Cerebellar nuclear complex (tissue), 1 donor: ENCODE results near the gene STAB2.

Experiments
- DNase-seq, 2 experiments: peaks; one replicate each; lab custom pipeline; 2025; lab: John Stamatoyannopoulos, UW

The STAB2 gene

DNA sequence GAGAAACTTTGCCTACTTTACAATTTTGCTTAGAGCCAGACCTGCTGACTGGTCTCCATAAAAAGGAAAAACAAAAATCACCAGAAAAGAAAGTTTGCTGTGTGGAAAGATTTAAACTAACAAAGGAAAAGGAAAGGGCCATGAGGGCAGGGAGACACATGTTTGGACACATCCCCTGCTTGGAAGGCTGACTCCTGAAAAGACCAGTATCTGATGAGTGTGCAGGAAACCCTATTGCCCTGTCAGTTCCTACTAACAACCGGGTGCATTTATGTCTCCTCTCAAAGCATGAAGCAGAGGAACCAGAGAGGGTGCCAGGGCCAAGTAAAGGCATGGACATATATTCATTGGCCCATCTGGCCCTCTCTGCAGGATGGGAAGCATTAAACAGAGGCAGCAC is 7.0 kb upstream of the STAB2 start:
- DNase-seq: no peak

DNA sequence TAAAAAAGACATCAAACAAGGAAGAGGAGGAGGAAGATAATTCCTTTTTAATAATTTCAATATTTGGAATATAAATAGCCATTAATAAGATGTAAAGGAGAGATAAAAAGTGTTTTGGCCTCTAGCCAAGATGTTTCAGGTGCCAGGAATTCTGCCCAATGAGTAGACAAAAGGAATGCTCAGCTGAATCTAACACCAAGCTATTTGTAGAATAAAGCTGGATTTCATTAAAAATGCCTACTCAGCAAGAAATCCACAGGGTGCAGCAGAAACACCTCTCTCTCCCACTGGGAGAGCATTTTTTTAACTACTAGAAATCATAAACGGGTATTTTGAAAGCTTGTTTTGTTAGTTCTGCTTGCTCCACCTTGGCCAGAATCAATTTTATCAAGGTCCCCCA is 4.1 kb upstream of the STAB2 start:
- DNase-seq: no peak

DNA sequence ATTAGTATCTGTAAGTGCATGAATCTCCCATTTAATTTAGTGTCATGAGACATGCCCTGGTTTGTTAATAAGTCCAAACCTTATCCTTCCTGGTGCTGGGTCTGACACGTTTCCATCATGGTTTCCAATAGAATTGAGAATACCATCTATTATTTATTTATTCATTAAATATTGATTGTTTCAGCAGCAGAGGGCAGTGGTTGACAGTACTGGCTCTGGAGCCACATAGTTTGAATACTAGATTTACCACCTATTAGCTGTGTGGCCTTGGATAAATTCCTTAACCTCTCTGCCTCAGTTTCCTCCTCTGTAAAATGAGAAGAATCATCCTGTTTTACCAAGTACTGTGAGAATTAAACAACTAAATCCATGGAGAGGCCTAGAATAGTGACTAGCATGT is 941 bp upstream of the STAB2 start:
- no peak for DNase-seq

DNA sequence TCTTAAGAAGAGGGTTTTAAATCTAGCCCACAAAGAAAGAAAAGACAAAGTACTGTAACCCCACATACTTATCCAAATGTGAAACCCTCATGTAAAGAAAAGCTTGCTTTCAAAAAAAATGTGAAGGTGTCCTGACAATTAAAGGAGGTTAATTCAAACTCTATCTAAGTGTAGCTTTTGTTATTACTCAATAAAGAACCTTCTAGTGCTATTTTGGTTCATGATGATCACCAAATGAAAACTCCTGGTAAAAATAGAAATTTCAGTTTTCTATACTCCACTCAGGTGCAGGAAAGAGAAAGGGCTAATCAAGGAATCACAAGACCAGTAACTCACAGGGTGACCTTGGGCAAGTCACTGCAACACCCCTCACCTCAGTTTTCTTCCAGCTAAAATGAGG is 1.6 kb downstream of the STAB2 start:
- DNase-seq: no peak

DNA sequence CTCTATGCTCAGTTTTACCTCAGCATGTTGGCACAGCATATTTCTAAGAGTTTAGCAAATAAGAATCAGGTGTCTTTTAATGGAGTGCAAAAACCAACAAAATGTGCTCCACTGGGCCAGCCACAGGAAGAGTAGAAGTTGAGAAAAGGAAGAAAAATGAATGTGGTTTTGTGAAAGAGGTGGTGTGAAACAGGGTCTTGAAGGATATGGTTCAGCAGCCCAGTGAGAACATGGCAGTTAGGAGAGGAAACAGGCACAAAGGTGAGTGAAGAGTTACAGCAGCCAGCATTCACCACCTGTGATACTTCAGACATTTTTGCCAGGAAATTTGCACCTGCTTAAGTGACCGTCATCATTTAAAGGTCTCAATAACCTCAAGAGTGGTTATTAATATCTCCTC is 2.4 kb downstream of the STAB2 start:
- no peak for DNase-seq

DNA sequence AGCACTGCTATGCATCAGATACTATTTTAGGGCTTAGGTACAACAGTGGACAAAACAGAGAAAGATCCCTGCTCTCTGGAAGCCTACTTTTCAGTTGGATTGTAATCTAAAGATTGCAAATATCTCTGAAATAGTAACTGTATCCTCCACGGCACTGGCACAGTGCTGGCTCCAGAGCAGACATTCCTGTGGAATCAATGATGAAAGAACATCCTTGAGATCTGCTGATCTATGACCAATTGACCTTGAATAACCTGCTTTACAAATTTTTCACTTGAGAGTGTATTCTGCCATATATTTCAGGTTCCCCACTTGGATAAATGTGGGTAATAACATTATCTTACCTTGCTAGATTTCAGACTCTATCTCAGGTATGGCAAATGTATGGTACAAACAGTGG is 3.2 kb downstream of the STAB2 start:
- no peak for DNase-seq

GRCh38 chr12:103596981-103597380 is 9.9 kb downstream of the STAB2 start:
- no peak for DNase-seq

GRCh38 chr12:103599274-103599673 is 12.2 kb downstream of the STAB2 start:
- DNase-seq: no peak

DNA sequence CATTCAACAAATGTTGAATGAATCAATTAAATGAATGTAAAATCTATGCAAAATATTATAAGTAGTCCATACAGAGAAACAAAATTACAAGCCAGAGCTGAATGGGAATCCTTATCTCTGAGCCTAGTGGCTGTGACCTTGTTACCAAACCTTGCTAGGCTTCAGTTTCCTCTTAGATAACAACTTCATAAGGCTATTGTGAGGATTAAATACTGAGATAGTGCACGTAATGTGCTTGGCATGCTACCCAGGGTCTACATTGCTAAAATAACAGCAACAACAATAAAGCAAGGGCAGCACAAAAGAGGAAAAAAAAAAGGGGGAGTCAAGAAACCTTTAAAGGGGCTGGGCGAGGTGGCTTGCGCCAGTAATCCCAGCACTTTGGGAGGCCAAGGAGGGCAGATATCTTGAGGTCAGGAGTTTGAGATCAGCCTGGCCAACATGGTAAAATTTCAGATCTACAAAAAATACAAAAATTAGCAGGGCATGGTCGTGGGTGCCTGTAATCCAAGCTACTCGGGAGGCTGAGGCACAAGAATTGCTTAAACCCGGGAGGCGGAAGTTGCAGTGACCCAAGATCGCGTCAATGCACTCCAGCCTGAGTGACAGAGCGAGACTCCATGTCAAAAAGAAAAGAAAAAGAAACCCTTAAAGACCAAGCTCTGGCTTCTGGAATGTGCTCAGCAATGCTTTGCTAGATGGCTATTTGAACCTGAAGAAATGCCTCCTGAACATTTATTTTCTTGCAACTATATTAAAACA is 14.1 kb downstream of the STAB2 start:
- DNase-seq: no peak

DNA sequence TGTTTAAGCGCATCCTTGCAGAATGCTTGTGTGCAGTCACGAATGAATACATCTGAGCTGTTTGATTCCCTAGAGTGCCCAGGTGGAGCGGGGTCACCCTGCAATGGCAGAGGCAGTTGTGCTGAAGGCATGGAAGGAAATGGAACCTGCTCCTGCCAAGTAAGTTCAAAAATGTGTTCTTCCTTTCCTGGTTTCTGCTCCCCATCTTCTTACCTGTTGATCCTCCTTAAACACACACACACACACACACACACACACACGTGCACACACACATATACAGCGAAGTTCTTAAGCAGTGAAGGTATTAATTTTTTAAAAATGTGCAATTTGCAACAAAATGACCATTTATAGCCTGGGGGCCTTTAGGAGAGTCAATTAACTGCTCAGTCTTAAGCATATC is 33.3 kb downstream of the STAB2 start:
- DNase-seq: no peak

DNA sequence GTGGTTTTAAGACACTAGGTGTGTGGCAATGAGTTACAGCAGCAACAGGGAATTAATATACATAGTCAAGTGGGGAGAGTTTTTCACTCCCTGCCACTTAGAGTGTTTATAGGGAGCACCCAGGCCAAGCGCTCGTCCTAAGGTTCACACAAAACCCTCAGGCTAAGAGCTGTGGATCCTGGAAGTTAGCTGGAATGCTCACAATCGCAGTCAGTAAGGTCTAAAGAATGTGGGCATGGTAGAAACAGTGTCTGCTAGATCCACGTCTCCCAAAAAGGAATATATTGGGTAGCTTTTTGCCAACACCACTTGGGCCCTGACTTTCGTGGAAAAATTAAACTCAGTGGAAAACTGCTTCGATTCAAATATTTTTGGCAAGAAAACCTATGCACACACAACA is 36.6 kb downstream of the STAB2 start:
- no peak for DNase-seq

- DNase-seq: peak; percentile 82
Observed at GRCh38 chr12:103626498-103626897, 39.4 kb downstream of the STAB2 start.

- DNase-seq: no peak
Observed at GRCh38 chr12:103627189-103627855, 40.2 kb downstream of the STAB2 start.

GRCh38 chr12:103632554-103633216 is 45.6 kb downstream of the STAB2 start:
- DNase-seq: no peak

GRCh38 chr12:103634732-103635131 is 47.7 kb downstream of the STAB2 start:
- DNase-seq: no peak

- no peak for DNase-seq
Observed at GRCh38 chr12:103635419-103635818, 48.3 kb downstream of the STAB2 start.

- DNase-seq: no peak
Observed at GRCh38 chr12:103637021-103637420, 49.9 kb downstream of the STAB2 start.

DNA sequence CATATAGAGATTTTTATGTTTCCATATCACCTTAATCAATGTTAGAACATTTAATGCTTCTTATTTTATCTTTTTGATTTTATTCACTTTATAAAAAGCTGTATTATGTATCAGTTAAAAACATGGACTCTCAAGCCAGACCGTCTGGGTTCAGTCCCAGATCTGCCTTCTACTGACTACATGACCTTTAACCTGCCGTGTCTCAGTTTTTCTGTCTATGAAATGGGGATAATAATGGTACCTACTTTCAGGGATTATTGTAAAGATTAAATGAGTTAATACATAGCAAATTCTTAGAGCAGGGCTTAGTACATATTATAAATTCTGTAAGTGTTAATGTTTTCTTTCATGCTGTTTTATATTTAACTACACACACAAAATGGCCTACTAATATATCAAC is 50.4 kb downstream of the STAB2 start:
- DNase-seq: no peak

GRCh38 chr12:103639983-103640382 is 52.9 kb downstream of the STAB2 start:
- DNase-seq: no peak

GRCh38 chr12:103640410-103640809 is 53.3 kb downstream of the STAB2 start:
- DNase-seq: no peak

DNA sequence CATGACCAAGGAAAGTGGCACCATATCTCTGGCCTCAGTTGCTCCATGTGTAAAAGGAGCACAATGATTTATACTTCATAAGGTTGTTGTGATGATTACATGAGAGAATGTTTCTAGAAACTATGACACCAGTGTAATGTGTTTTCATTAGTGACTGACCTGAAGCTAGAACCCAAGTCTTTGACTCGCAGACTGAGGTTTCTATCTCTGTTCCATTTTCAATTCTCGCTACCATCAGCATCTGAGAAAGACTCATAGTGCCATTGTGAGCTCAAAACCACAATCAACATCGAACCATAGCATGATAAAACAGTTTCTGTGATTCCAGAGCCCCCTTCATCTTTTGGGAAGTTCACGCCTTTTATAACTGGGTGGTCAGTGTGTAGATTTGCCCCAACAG is 53.8 kb downstream of the STAB2 start:
- DNase-seq: no peak

GRCh38 chr12:103642240-103642864 is 55.3 kb downstream of the STAB2 start:
- DNase-seq: no peak

- DNase-seq: no peak
Observed at GRCh38 chr12:103645202-103645601, 58.1 kb downstream of the STAB2 start.
